AG20443 (cell line): ENCODE measurements around the gene MRTFB.
"Not testable (repeated sequence)": the region's sequence is repeated elsewhere in the genome, so short reads cannot be mapped to it uniquely, and the experiment has no call there.

Experiments used
- DNase-seq: peaks from one replicate; pipeline ENCODE4 v3.0.0; 2012; ENCODE audit warnings: low spot score, mixed read lengths

The MRTFB gene

GRCh38 chr16:14105760-14106375 is 34.7 kb downstream of the MRTFB start:
- DNase-seq, result no peak

DNA sequence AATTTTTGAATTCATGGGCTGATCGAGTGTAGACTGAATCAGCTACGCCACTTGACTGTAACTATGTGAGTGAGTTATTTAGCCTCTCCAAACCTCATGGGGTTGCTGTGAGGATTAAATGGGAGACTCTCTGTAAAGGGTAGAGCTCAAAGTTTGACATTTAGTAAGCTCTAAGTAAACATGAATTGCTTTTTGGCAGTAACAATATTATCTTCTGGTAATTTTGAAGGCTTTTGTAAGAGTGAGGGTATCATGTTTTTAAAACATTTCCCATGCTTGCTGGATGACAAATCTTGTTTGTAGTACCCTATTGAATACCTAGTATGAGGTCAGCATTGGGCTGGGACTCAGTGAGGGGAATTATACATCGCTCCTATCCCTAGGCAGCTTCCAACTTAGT is 35.3 kb downstream of the MRTFB start:
- DNase-seq, result no peak

DNA sequence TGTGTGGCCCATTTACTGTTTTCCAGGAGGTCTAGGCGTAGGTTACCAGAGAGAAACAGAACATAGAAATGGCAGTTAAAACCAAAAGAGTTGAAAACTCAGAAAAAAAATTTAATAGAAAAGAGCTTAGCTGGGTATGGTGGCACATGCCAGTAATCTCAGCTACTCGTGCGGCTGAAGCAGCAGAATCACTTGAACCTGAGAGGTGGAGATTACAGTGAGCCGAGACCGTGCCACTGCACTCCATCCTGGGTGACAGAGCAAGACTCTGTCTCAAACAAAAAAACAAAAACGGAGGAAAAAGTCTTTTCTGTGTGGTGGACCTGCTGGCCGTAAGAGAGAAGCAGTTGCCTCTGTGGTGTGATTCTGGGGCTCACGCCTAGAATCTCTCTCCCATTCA is 35.8 kb downstream of the MRTFB start:
- no peak for DNase-seq

DNA sequence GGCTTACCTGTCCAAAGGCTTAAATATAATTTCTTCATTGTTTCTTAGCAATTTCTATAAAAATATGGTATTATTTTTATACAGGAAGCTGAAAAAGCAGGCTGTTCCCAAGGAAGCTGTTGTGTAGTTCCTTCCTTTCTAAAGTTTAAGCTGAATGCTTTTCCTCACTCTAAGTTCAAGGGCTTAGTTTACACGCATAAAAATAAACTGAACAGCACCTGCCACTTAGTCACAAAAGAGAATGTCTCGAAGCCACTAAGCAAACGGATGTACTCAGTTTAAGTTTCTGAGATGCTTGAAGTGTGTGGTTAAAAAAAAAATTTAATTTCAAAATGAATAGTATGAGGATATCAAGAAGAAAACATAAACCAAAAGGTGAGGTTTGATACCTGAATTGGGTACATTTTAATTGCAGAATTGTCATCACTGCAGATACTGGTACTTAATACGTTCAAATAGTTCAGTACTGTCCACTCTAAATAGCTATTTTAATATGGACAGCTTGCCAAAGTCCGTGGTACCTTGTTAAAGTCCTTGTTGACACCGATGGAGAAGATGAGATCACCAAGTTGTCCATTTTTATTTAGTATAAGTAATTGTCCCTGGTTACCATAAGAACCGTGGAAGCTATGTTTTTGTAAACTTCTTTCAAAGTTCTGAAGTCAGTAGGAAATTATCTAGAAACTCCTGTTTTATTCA is 38.1 kb downstream of the MRTFB start:
- no peak for DNase-seq

DNA sequence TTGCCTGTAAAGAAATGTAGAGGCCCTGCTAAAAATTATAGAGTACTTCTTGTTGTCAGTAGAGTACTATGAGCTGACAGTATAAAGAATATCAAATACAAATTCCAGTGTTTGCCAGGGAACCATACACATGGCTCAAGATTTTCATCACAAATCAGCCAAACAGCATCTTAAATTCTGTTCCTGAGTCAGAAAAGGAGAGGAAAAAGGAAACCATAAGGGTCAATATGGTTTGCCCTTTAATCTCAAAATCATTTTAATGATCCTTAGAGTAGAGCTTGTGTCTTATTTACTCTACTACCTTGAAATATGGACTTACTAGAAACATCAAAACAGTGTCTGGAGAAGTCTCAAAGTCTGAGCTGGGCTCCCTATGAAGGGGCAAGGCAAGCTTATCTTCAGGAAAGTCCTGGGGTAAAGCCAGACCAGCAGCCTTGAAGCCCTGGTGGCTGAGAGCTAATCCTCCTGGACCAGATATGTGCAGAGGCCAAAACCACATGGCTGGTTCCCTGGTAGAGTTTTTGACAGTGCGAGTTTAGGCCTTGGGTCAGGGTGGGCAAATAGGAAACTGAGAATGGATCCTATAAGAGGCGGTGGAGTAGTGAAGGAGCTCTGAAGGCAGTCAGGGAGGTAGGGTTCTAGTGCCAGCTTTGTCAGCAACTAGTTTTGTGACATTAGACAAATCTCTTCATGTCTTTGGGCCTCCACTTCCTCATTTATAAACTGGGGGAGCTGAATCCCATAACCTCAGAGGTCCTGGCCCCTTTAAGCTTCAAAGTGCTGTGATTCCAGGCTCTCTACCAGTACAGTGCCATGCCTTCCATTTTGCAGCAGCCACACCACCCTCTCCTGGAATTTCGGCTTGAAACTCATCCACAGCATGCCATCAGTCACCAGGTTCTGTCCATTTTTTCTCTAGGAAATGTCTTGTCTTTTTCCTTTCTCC is 38.9 kb downstream of the MRTFB start:
- DNase-seq, result no peak

DNA sequence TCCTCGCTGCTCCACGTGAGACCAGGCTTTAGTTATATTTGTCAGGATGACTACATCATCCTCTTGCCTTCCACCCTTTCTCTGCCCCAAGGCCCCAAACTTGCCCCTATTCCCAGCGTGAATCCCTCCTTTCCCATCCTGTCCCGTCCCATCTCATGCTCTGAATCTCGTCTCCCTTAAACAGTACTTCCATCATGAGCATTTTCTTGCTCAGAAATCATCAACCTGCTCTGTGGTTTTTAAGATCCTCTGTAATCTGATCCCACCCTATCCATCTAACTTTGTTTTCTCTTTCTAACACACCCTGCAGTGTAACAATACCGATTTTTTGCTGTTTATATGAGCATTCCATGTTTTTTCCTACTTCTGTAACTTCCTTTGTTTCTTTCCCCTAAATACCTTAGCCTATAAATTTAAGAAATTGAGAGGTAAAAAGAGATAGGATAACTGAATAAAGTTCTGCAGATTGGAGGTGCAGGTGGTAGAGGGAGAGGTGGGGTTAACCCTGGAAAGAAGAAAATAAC is 39.7 kb downstream of the MRTFB start:
- no peak for DNase-seq

- no peak for DNase-seq
Measured at GRCh38 chr16:14111713-14112538, 40.8 kb downstream of the MRTFB start.

DNA sequence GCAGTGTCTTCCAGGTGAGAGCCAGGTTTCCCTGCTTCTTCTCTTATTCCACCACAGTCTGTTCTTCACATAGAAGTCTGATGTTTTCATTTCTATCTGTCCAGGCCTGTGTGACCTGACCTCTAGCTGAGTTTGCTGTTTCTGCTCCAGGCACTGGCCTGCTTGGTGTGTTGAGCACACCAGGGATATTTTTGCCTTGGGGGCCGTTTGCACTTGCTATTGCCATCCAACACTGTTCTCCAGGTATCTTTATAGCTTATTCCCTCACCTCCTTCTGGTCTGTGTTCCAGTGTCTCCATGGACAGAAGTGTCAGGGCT is 41.4 kb downstream of the MRTFB start:
- DNase-seq, result no peak

GRCh38 chr16:14113344-14113743 is 42.2 kb downstream of the MRTFB start:
- DNase-seq, result no peak

GRCh38 chr16:14117051-14117450 is 45.9 kb downstream of the MRTFB start:
- DNase-seq, result no peak

DNA sequence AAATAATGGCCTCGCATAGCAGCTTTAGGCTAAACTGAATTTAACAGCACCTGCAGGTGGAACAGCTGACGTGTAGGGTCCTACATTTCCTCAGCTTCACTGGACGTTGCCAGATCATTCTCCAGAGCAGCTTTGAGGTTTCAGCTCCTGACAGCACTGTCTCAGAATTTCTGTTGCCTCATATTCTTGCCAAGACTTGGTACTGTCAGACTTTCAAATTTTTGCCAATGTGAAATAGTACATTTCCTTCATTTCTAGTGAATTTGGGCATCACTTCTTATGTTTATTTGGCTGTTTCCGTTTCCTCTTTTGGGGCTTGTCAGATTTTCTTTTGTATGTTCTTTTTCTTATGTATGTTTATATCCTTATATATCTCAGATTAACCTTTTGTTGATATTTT is 48.7 kb downstream of the MRTFB start:
- no peak for DNase-seq

DNA sequence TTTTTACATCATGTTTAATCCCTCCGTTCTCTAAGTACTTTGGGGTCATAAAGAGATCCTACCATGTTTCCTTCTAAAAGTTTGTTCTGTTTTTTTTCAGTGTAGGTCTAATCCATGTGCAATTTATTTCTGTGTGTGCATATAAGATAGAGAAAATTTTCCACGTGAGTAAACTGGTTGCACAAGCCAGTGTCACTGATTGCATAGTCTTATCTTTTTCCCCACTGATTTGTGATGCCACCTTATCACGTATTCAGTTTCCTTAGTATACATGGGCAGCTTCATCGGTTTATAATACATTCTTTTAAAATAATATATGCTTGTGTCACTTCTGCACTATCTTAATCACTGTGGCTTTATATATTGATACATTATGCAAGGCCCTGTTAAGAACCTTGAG is 49.2 kb downstream of the MRTFB start:
- DNase-seq, result no peak

DNA sequence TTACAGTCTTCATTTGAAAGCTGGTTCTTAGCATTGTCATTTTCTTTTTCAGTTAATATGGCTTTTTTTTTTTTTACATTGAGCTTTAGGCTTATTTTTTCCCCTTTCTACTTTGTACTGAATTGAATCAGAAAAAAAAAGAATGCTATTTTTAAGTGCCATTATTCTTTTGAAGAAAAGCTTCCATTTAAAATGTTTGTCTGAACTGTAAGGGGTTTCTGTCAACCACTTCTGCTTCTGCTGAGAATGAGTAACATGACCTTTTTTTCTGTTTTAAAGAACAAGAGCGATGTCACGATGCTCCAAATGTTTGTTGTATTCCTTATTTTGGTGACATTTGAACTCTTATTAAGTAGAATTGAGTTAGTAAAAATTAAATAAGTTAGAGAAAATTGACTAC is 50.0 kb downstream of the MRTFB start:
- no peak for DNase-seq

GRCh38 chr16:14121872-14122271 is 50.8 kb downstream of the MRTFB start:
- DNase-seq, result no peak

DNA sequence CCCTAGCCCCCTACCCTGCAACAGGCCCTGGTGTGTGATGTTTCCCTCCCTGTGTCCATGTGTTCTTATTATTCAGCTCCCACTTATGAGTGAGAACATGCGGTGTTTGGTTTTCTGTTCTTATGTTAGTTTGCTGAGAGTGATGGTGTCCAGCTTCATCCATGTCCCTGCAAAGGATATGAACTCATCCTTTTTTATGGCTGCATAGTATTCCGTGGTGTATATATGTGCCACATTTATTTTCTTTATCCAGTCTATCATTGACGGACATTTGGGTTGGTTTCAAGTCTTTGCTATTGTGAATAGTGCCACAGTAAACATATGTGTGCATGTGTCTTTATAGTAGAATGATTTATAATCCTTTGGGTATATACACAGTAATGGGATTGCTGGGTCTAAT is 51.3 kb downstream of the MRTFB start:
- not testable (repeated sequence) for DNase-seq

DNA sequence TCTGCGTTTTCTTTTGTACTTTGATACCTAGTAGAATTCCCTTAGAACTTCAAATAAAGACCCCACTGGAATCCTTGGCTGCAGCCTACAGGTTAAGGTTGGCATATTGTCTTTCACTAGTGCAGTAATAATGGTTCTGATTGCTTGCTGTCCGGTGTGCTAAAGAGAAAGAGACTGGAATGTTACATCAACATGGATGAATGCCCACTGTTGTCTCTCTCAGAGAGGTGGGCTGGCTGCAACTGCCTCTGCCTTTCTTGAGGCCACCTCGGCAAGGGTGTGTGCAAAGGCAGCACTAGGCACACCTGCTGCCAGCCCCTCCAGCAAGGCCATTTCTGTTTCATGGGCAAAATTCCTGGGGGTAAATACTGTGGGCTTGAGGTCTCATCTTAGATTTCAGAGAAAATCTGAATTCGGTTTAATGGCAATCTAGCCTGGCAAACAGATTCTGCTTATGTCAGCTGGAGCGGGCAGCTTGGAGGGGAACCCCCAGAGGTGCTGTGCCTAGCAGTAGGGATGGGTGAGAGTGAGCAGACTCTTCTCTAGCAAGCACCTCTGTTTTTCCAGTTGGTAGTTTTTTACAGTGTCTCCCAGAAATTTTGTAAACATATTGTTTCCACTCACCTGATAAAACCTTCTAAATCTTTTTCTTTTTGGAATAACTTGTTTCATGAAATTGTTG is 54.0 kb downstream of the MRTFB start:
- DNase-seq, result no peak

DNA sequence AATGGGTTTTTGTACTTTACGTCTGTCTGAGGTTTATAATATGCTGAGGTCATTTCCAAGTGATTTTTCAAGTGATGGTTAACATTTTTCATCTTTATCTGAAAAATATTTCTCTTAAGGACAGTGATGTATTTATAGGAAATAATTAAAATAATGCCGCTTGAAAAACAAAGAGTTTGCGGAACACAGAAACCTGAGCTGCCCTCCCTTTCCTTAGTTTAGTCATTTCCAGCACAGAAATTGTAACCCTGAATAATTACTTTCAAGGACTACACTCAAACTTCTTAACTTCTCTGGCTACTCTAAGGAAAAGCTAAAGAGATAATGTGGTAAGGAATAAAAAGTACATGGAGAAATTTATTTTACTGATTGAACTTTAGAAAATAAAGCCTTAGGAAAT is 54.6 kb downstream of the MRTFB start:
- DNase-seq, result no peak

DNA sequence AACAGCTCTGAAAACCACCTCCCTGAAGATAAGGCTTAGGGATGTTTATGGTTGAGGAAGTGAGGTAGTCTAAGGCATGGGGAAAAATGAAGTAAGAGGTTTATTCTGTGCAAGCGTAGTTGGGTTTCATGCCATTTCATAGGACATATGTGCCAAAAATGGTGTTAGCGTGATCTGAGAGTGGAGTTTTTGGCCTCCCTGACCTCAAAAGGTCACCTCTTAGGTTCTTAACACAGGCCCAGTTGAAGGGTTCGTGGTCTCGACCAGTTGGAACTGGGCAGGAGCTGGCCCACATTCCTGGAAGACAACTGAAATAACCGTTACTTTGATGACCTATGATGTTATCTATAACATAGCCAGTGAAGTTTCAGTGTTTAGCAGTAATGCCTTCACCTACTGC is 57.0 kb downstream of the MRTFB start:
- no peak for DNase-seq

GRCh38 chr16:14129502-14129901 is 58.4 kb downstream of the MRTFB start:
- no peak for DNase-seq

GRCh38 chr16:14131774-14132695 is 60.9 kb downstream of the MRTFB start:
- no peak for DNase-seq
